ENCODE data around the gene ITFG1.
"Not testable (repeated sequence)": the region's sequence is repeated elsewhere in the genome, so short reads cannot be mapped to it uniquely, and the experiment has no call there.

ITFG1 gene

GRCh38 chr16:47241061-47241460, 219.8 kb downstream of the ITFG1 start:
- DNase-seq (ENCODE audit: low read depth in 3 of 3), result no peak

- no peak for DNase-seq (ENCODE audit: low read depth in 3 of 3)
These were observed 224.1 kb downstream of the ITFG1 start for GRCh38 chr16:47236716-47237115.

- no peak for DNase-seq (ENCODE audit: low read depth in 3 of 3)
These were observed 230.6 kb downstream of the ITFG1 start for GRCh38 chr16:47230296-47230695.

- DNase-seq (ENCODE audit: low read depth in 3 of 3), result no peak
These were observed 231.5 kb downstream of the ITFG1 start for GRCh38 chr16:47229053-47230050.

GRCh38 chr16:47228241-47228640, 232.6 kb downstream of the ITFG1 start:
- DNase-seq (ENCODE audit: low read depth in 3 of 3), result no peak

GRCh38 chr16:47213761-47214440, 247.0 kb downstream of the ITFG1 start:
- no peak for DNase-seq (ENCODE audit: low read depth in 3 of 3)

- no peak for DNase-seq (ENCODE audit: low read depth in 3 of 3)
These were observed 249.6 kb downstream of the ITFG1 start for GRCh38 chr16:47211218-47211617.

- no peak for DNase-seq (ENCODE audit: low read depth in 3 of 3)
These were observed 255.9 kb downstream of the ITFG1 start for GRCh38 chr16:47204736-47205504.

GRCh38 chr16:47203433-47203832, 257.4 kb downstream of the ITFG1 start:
- not testable (repeated sequence) for DNase-seq (ENCODE audit: low read depth in 3 of 3)

GRCh38 chr16:47198180-47198575, 262.7 kb downstream of the ITFG1 start:
- no peak for DNase-seq (ENCODE audit: low read depth in 3 of 3)

GRCh38 chr16:47197536-47198179, 263.2 kb downstream of the ITFG1 start:
- DNase-seq (ENCODE audit: low read depth in 3 of 3), result no peak

GRCh38 chr16:47196457-47196856, 264.4 kb downstream of the ITFG1 start:
- DNase-seq (ENCODE audit: low read depth in 3 of 3), result no peak

GRCh38 chr16:47182318-47182717, 278.5 kb downstream of the ITFG1 start:
- DNase-seq (ENCODE audit: low read depth in 3 of 3), result no peak

GRCh38 chr16:47181066-47181465, 279.8 kb downstream of the ITFG1 start:
- not testable (repeated sequence) for DNase-seq (ENCODE audit: low read depth in 3 of 3)

- no peak for DNase-seq (ENCODE audit: low read depth in 3 of 3)
These were observed 280.8 kb downstream of the ITFG1 start for GRCh38 chr16:47180073-47180472.

GRCh38 chr16:47175152-47175551, 285.7 kb downstream of the ITFG1 start:
- no peak for DNase-seq (ENCODE audit: low read depth in 3 of 3)

- no peak for DNase-seq (ENCODE audit: low read depth in 3 of 3)
These were observed 298.0 kb downstream of the ITFG1 start for GRCh38 chr16:47162670-47163420.

- no peak for DNase-seq (ENCODE audit: low read depth in 3 of 3)
These were observed 299.4 kb downstream of the ITFG1 start for GRCh38 chr16:47161464-47161863.

GRCh38 chr16:47160422-47160821, 300.4 kb downstream of the ITFG1 start:
- no peak for DNase-seq (ENCODE audit: low read depth in 3 of 3)

- DNase-seq (ENCODE audit: low read depth in 3 of 3), result no peak
These were observed 301.9 kb downstream of the ITFG1 start for GRCh38 chr16:47158992-47159391.

GRCh38 chr16:47156680-47157215, 304.1 kb downstream of the ITFG1 start:
- no peak for DNase-seq (ENCODE audit: low read depth in 3 of 3)
